Germinal center (tissue), 1 donor: ENCODE measurements around the gene PPIL6.
"Not testable (repeated sequence)": the region's sequence is repeated elsewhere in the genome, so short reads cannot be mapped to it uniquely, and the experiment has no call there.

ENCODE experiments used
- DNase-seq: peaks from one replicate; pipeline ENCODE4 v3.0.0; 2012; ENCODE audit warnings: mixed read lengths, low spot score

PPIL6 gene

GRCh38 chr6:109466212-109466923 lies 25.9 kb upstream of the PPIL6 start:
- no peak for DNase-seq

GRCh38 chr6:109465772-109466171 lies 25.3 kb upstream of the PPIL6 start:
- no peak for DNase-seq

GRCh38 chr6:109461733-109462526 lies 21.5 kb upstream of the PPIL6 start:
- DNase-seq: no peak

GRCh38 chr6:109461205-109461604 lies 20.8 kb upstream of the PPIL6 start:
- not testable (repeated sequence) for DNase-seq

GRCh38 chr6:109460161-109460829 lies 19.9 kb upstream of the PPIL6 start:
- no peak for DNase-seq

GRCh38 chr6:109458774-109459531 lies 18.5 kb upstream of the PPIL6 start:
- peak; percentile 36 for DNase-seq

GRCh38 chr6:109457562-109457996 lies 17.2 kb upstream of the PPIL6 start:
- no peak for DNase-seq

- DNase-seq: no peak
These were observed 16.5 kb upstream of the PPIL6 start for GRCh38 chr6:109456710-109457561.

- peak; percentile 17 for DNase-seq
These were observed 15.7 kb upstream of the PPIL6 start for GRCh38 chr6:109456111-109456583.

- peak; percentile 84 for DNase-seq
These were observed 15.1 kb upstream of the PPIL6 start, which contains the start of gene MICAL1 for GRCh38 chr6:109455437-109456110. MICAL1 (minus strand) TSS chr6:109455772; CDS start chr6:109454196, 1,576 bp downstream.

- DNase-seq: peak; percentile 78
These were observed 14.3 kb upstream of the PPIL6 start for GRCh38 chr6:109454496-109455436.

GRCh38 chr6:109453594-109454495 lies 13.4 kb upstream of the PPIL6 start:
- no peak for DNase-seq

GRCh38 chr6:109453156-109453555 lies 12.7 kb upstream of the PPIL6 start:
- DNase-seq: no peak

GRCh38 chr6:109452181-109452580 lies 11.8 kb upstream of the PPIL6 start:
- no peak for DNase-seq

GRCh38 chr6:109451376-109451775 lies 10.9 kb upstream of the PPIL6 start:
- DNase-seq: no peak

GRCh38 chr6:109450801-109451200 lies 10.4 kb upstream of the PPIL6 start:
- no peak for DNase-seq

- peak; percentile 20 for DNase-seq
These were observed 9.6 kb upstream of the PPIL6 start for GRCh38 chr6:109449795-109450673.
